H1 (cell line): ENCODE data around the gene EVI5. TPM values are rescaled to one million over a fixed set of nuclear protein-coding genes. Genes with fewer than 3 reads are reported as not detected.

Experiments used
- CTCF ChIA-PET: fragments of 300-600 bp; sonication (Branson Sonifier 250); formaldehyde crosslinking; loops from one replicate; lab custom pipeline; 2021; ENCODE audit not compliant: partially characterized antibody; lab: Charles Lee
- POLR2A ChIA-PET: fragments of 300-600 bp; sonication (Branson Sonifier 250); formaldehyde crosslinking; loops from one replicate; lab custom pipeline; 2021; ENCODE audit warnings: inconsistent platforms; ENCODE audit not compliant: partially characterized antibody; lab: Charles Lee
- DNase-seq, 2 experiments: peaks; one replicate each; pipeline versions ENCODE4 v3.0.0 to v3.0.0-alpha.2; 2010 to 2022; ENCODE audit warnings: low spot score in 2 of 2, low read depth in 1 of 2, mixed read lengths in 1 of 2
- FAIRE-seq: peaks from 2 replicates; lab custom pipeline; 2011; peaks lifted over from hg19 to GRCh38; lab: Jason Lieb, UNC
- H2AFZ ChIP-seq: 2 replicates; pipeline ENCODE4 v1.8.1; 2012; ENCODE audit warnings: low read length, inconsistent platforms
- H2AK5ac ChIP-seq: 2 replicates; pipeline ENCODE4 v1.6.1; 2013; ENCODE audit warnings: low read depth, low read length
- H2BK120ac ChIP-seq: replicated peaks from 2 replicates; pipeline ENCODE3; 2013; ENCODE audit warnings: low read depth, low read length, inconsistent platforms
- H2BK12ac ChIP-seq: 2 replicates; pipeline ENCODE4 v1.6.1; 2013; ENCODE audit warnings: low read depth, low read length
- H2BK15ac ChIP-seq: 2 replicates; pipeline ENCODE4 v1.6.1; 2013; ENCODE audit warnings: low read length
- H2BK20ac ChIP-seq: 2 replicates; pipeline ENCODE4 v1.6.1; 2013; ENCODE audit warnings: low read length
- H2BK5ac ChIP-seq: 2 replicates; pipeline ENCODE4 v1.6.1; 2013; ENCODE audit warnings: low read depth, low read length
- H3K14ac ChIP-seq: 2 replicates; pipeline ENCODE4 v1.6.1; 2013; ENCODE audit warnings: inconsistent platforms; ENCODE audit not compliant: insufficient read length
- H3K18ac ChIP-seq: 2 replicates; pipeline ENCODE4 v1.6.1; 2013; ENCODE audit warnings: low read length; ENCODE audit errors: extremely low read depth
- H3K23ac ChIP-seq: 2 replicates; pipeline ENCODE4 v1.6.1; 2013; ENCODE audit warnings: inconsistent platforms; ENCODE audit not compliant: insufficient read length
- H3K23me2 ChIP-seq: 2 replicates; pipeline ENCODE4 v1.6.1; 2013; ENCODE audit warnings: low read depth, low read length
- H3K27ac ChIP-seq: 2 replicates; pipeline ENCODE4 v1.6.1; 2011; ENCODE audit warnings: low read depth, low read length, inconsistent platforms
- H3K27me3 ChIP-seq, 4 experiments: replicated peaks in 1 of 4; 1 replicate in 1 of 4; 2 replicates in 3 of 4; pipeline versions ENCODE4 v1.6.1 to v1.8.1; 2011 to 2013; ENCODE audit warnings: low read length in 3 of 4, mild to moderate bottlenecking in 3 of 4, inconsistent platforms in 2 of 4, mixed read lengths in 2 of 4, moderate library complexity in 1 of 4; ENCODE audit not compliant: control insufficient read depth in 3 of 4, insufficient read depth in 3 of 4; ENCODE audit errors: extremely low read depth in 1 of 4
- H3K36me3 ChIP-seq, 4 experiments: 2 replicates each; pipeline versions ENCODE4 v1.6.1 to v1.8.1; 2011 to 2013; ENCODE audit warnings: mild to moderate bottlenecking in 4 of 4, low read length in 3 of 4, moderate library complexity in 2 of 4, control low read depth in 1 of 4, inconsistent platforms in 1 of 4; ENCODE audit not compliant: insufficient read depth in 4 of 4, control insufficient read depth in 2 of 4
- H3K4ac ChIP-seq: replicated peaks from 2 replicates; pipeline ENCODE3; 2013; ENCODE audit warnings: low read length, low read depth, mixed read lengths, inconsistent platforms; ENCODE audit not compliant: insufficient read length
- H3K4me1 ChIP-seq, 4 experiments: replicated peaks in 1 of 4; 1 replicate in 1 of 4; 2 replicates in 3 of 4; pipeline versions ENCODE4 v1.6.1 to v1.8.1; 2011 to 2013; ENCODE audit warnings: low read length in 3 of 4, inconsistent platforms in 2 of 4, mixed read lengths in 1 of 4; ENCODE audit not compliant: insufficient read depth in 4 of 4, control insufficient read depth in 3 of 4
- H3K4me2 ChIP-seq, 2 experiments: 2 replicates each; pipeline versions ENCODE4 v1.6.1 to v1.8.1; 2011 to 2013; ENCODE audit warnings: low read depth in 2 of 2, low read length in 2 of 2, control low read depth in 1 of 2, inconsistent platforms in 1 of 2, mild to moderate bottlenecking in 1 of 2; ENCODE audit not compliant: insufficient read depth in 1 of 2
- H3K4me3 ChIP-seq, 4 experiments: fragments of 200-600, 300-600 bp in 1 of 4; sonication (generic), shearing (Covaris generic), sonication (Bioruptor Twin) in 1 of 4; 2 replicates each; pipeline versions ENCODE4 v1.5.1 to v1.8.1; 2011 to 2016; ENCODE audit warnings: low read length in 4 of 4, low read depth in 3 of 4, control low read depth in 2 of 4, inconsistent platforms in 2 of 4, mild to moderate bottlenecking in 2 of 4, mixed read lengths in 1 of 4, moderate library complexity in 1 of 4; ENCODE audit not compliant: insufficient read depth in 2 of 4; ENCODE audit errors: extremely low read depth in 1 of 4
- H3K56ac ChIP-seq: replicated peaks from 2 replicates; pipeline ENCODE3; 2013; ENCODE audit warnings: low read depth, mild to moderate bottlenecking, mixed read lengths, low read length, inconsistent platforms; ENCODE audit not compliant: insufficient read length
- H3K79me1 ChIP-seq: 2 replicates; pipeline ENCODE4 v1.6.1; 2013; ENCODE audit warnings: low read depth, low read length, control low read depth
- H3K79me2 ChIP-seq, 2 experiments: 2 replicates each; pipeline versions ENCODE4 v1.6.1 to v1.8.1; 2012 to 2013; ENCODE audit warnings: low read length in 2 of 2, mild to moderate bottlenecking in 2 of 2, inconsistent platforms in 1 of 2; ENCODE audit not compliant: insufficient read depth in 2 of 2, control insufficient read depth in 1 of 2
- H3K9ac ChIP-seq, 4 experiments: replicated peaks in 1 of 4; 1 replicate in 1 of 4; 2 replicates in 3 of 4; pipeline versions ENCODE4 v1.6.1 to v1.8.1; 2011 to 2013; ENCODE audit warnings: low read depth in 3 of 4, low read length in 3 of 4, control low read depth in 2 of 4, mild to moderate bottlenecking in 2 of 4, moderate library complexity in 2 of 4, inconsistent platforms in 1 of 4; ENCODE audit errors: extremely low read depth in 1 of 4
- H3K9me3 ChIP-seq, 2 experiments: 2 replicates each; pipeline versions ENCODE4 v1.6.1 to v1.8.1; 2012 to 2013; ENCODE audit warnings: mild to moderate bottlenecking in 2 of 2, moderate library complexity in 2 of 2, control low read depth in 1 of 2, inconsistent platforms in 1 of 2, low read depth in 1 of 2, low read length in 1 of 2, mixed read lengths in 1 of 2; ENCODE audit not compliant: insufficient read depth in 2 of 2
- H4K20me1 ChIP-seq, 2 experiments: replicated peaks in 1 of 2; 2 replicates each; pipeline versions ENCODE3 to v1.8.1; 2011 to 2013; ENCODE audit warnings: inconsistent platforms in 2 of 2, low read length in 2 of 2, mild to moderate bottlenecking in 1 of 2; ENCODE audit not compliant: insufficient read depth in 2 of 2, control insufficient read depth in 1 of 2
- H4K5ac ChIP-seq: 2 replicates; pipeline ENCODE4 v1.6.1; 2013; ENCODE audit warnings: low read length, low read depth, mixed read lengths, inconsistent platforms; ENCODE audit not compliant: insufficient read length
- H4K8ac ChIP-seq: 2 replicates; pipeline ENCODE4 v1.8.0; 2013; ENCODE audit warnings: mild to moderate bottlenecking, moderate library complexity, low read length, inconsistent platforms; ENCODE audit not compliant: insufficient read depth; ENCODE audit errors: extremely low read depth
- H4K91ac ChIP-seq: replicated peaks from 2 replicates; pipeline ENCODE3; 2013; ENCODE audit warnings: low read length, mixed read lengths, inconsistent platforms; ENCODE audit not compliant: insufficient read length
- BRCA1 ChIP-seq: IDR thresholded peaks from 2 replicates; pipeline ENCODE4 v1.6.1; 2012; ENCODE audit warnings: low read depth, low read length, improper control_type of control experiment
- CBX8 ChIP-seq: fragments of 300-800, 300-1000 bp; sonication (generic); IDR thresholded peaks from 2 replicates; pipeline ENCODE4 v1.7.1; 2016; ENCODE audit warnings: low read depth, low read length, borderline replicate concordance
- CEBPB ChIP-seq: IDR thresholded peaks from 2 replicates; pipeline ENCODE4 v1.6.1; 2012; ENCODE audit warnings: low read depth, low read length
- CREB1 ChIP-seq: IDR thresholded peaks from 2 replicates; pipeline ENCODE4 v1.6.1; 2012; ENCODE audit warnings: inconsistent platforms
- EP300 ChIP-seq, 2 experiments: IDR thresholded peaks; 1 replicate in 1 of 2; 2 replicates in 1 of 2; pipeline ENCODE4 v1.6.1; 2011 to 2012; ENCODE audit warnings: low read depth in 2 of 2, low read length in 2 of 2, mild to moderate bottlenecking in 2 of 2, borderline replicate concordance in 1 of 2, inconsistent platforms in 1 of 2, moderate library complexity in 1 of 2
- EZH2 ChIP-seq: fragments of 200-600 bp; sonication (generic); IDR thresholded peaks from 2 replicates; pipeline ENCODE4 v1.7.1; 2012; ENCODE audit warnings: low read depth, mild to moderate bottlenecking, moderate library complexity, low read length, inconsistent platforms; ENCODE audit not compliant: severe bottlenecking
- FOSL1 ChIP-seq: IDR thresholded peaks from 2 replicates; pipeline ENCODE4 v1.6.1; 2011; ENCODE audit warnings: mild to moderate bottlenecking, low read depth, low read length, moderate library complexity; ENCODE audit not compliant: insufficient read depth
- GABPA ChIP-seq: IDR thresholded peaks from 2 replicates; pipeline ENCODE4 v1.6.1; 2011; ENCODE audit warnings: mild to moderate bottlenecking, low read length, moderate library complexity, borderline replicate concordance; ENCODE audit not compliant: insufficient read depth
- JUN ChIP-seq: IDR thresholded peaks from 2 replicates; pipeline ENCODE4 v1.6.1; 2011; ENCODE audit warnings: low read depth, mild to moderate bottlenecking, improper control_type of control experiment, low read length
- POLR2A ChIP-seq, 2 experiments: IDR thresholded peaks; 1 replicate in 1 of 2; 2 replicates in 1 of 2; pipeline ENCODE4 v1.6.1; 2011; ENCODE audit warnings: low read depth in 2 of 2, low read length in 2 of 2, mild to moderate bottlenecking in 2 of 2; ENCODE audit errors: control extremely low read depth in 1 of 2
- POLR2AphosphoS5 ChIP-seq: IDR thresholded peaks from 2 replicates; pipeline ENCODE4 v1.6.1; 2011; ENCODE audit warnings: low read depth, low read length
- RFX5 ChIP-seq: IDR thresholded peaks from 2 replicates; pipeline ENCODE4 v1.6.1; 2011; ENCODE audit warnings: low read depth, low read length, improper control_type of control experiment, borderline replicate concordance
- RNF2 ChIP-seq: fragments of 200-900, 300-1000 bp; sonication (generic); IDR thresholded peaks from 2 replicates; pipeline ENCODE4 v1.7.1; 2016; ENCODE audit warnings: borderline replicate concordance, low read depth, mild to moderate bottlenecking, antibody characterized with exemption, low read length; ENCODE audit not compliant: poor library complexity, severe bottlenecking; ENCODE audit errors: missing control alignments
- TEAD4 ChIP-seq: IDR thresholded peaks from 2 replicates; pipeline ENCODE4 v1.6.1; 2012; ENCODE audit warnings: low read depth, low read length, inconsistent platforms, mixed read lengths
- ZNF274 ChIP-seq: IDR thresholded peaks from 2 replicates; pipeline ENCODE4 v1.7.0; 2012; ENCODE audit warnings: low read length, borderline replicate concordance; ENCODE audit errors: extremely low read depth
- WGBS, 2 experiments: shearing (Covaris generic) in 1 of 2; methylation state at CpG; one replicate each; pipeline versions ENCODE4 v1.1.6 to v1.1.7; 2013 to 2015; ENCODE audit warnings: low lambda C conversion rate in 2 of 2, mixed read lengths in 2 of 2, inconsistent platforms in 1 of 2, low coverage in 1 of 2, missing lambda C conversion rate in 1 of 2; ENCODE audit not compliant: insufficient replicate concordance in 2 of 2, insufficient coverage in 1 of 2, insufficient read length in 1 of 2; ENCODE audit errors: extremely low coverage in 1 of 2, missing lambda C conversion rate in 1 of 2; 5-methylcytosine and 5-hydroxymethylcytosine counted together
- polyA plus RNA-seq, 7 experiments: library from polyadenylated mRNA; depleted of rRNA in 3 of 7; stranded (reverse) in 5 of 7; unstranded in 2 of 7; fragments of >200 nt in 5 of 7; fragments of 200-250 nt in 2 of 7; gene quantifications; 1 replicate in 5 of 7; 2 replicates in 1 of 7; 4 replicates in 1 of 7; pipeline versions ENCODE4 v1.2.1 to v1.2.3, GENCODE V29; 2011 to 2013; ENCODE audit warnings: missing spikeins in 2 of 7, mixed read lengths in 2 of 7
- total RNA-seq: library from RNA; stranded (reverse); fragmentation: NEBNext Ultra II Directional; extraction: Animal tissue kit (Norgen Biotek cat#: 25700); gene quantifications from 2 replicates; pipeline ENCODE4 v1.2.1, GENCODE V29; 2021

The EVI5 gene
- total and polyA plus RNA-seq, 2 of the 8 experiments (the other 6 are each of a cell fraction or from before 2014, with no cell fraction given), result 1.7 to 13.7 TPM

DNA sequence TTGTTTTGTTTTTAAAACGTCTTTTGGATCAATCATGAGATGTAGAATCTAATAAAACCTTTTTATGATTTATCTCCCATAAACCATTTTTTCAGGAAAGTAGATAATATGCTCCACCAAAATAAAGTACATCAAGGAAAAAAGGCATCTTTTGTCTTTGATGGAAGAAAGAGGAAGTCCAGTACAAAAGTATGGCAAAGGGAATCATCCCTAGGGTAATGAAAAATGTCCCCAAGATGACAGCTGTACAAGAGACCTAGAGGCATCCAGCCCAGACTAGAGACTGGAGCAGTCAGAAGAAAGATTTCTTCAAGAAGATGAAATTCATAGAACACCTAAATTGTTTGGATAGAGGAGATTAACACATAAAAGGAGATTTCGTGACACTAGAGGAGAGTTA is 265.9 kb downstream of the EVI5 start:
- Histone ChIP-seq H3K27me3 (no peaks in the 10 kb centered on the region), H2AK5ac (no peak overlapping the region), H3K4me2 (no peak overlapping the region), H3K23ac (no peak overlapping the region), H3K79me2 (no peaks in the 10 kb centered on the region), H3K56ac (no peak overlapping the region), H3K4me1 (no peaks in the 10 kb centered on the region), H2BK15ac (no peak overlapping the region), H4K91ac (no peak overlapping the region), H2BK20ac (no peak overlapping the region), H2BK5ac (no peak overlapping the region), H3K14ac (no peak overlapping the region), H3K4ac (no peak overlapping the region), H3K23me2 (no peaks in the 10 kb centered on the region), H2BK120ac (no peak overlapping the region), H3K9ac (no peak overlapping the region), H3K36me3 (no peaks in the 10 kb centered on the region), H4K5ac (no peak overlapping the region), H3K79me1 (no peaks in the 10 kb centered on the region), H3K27ac (no peak overlapping the region), H2AFZ (no peak overlapping the region), H3K18ac (no peak overlapping the region), H4K8ac (no peak overlapping the region), H3K4me3 (no peak overlapping the region), H4K20me1 (no peaks in the 10 kb centered on the region), H2BK12ac (no peak overlapping the region), H3K9me3 (no peaks in the 10 kb centered on the region)
- WGBS, 2 experiments, result 89% methylated on average over 2 of the region's 2 CpGs; no CpG with 5 or more reads in 1 of the 2 experiments
- ChIA-PET CTCF (interaction anchor here (0.8 kb wide), 1 partner anchor 228 kb away, joined by 3 read pairs; no protein-coding TSS in a partner anchor), POLR2A (interaction anchor here (0.6 kb wide), 1 partner anchor 253 kb away, joined by 3 read pairs; no protein-coding TSS in a partner anchor)
- FAIRE-seq, result no peak
- no peak for DNase-seq
- TF ChIP-seq RFX5, result no peak
- no peak for TF ChIP-seq EP300 (IDR thresholded peaks at IDR 0.05; ENCODE audit: borderline replicate concordance in 1 of 2, low read depth in 2 of 2, low read length in 2 of 2)
- TF ChIP-seq BRCA1, result no peak
- no peak for TF ChIP-seq TEAD4
- no peak for TF ChIP-seq CBX8
- TF ChIP-seq CREB1, result no peak
- no peak for TF ChIP-seq ZNF274
- TF ChIP-seq EZH2, result no peak
- TF ChIP-seq JUN, result no peak
- no peak for TF ChIP-seq POLR2A (IDR thresholded peaks at IDR 0.05; ENCODE audit: control extremely low read depth in 1 of 2, low read depth in 2 of 2, low read length in 2 of 2)
- no peak for TF ChIP-seq POLR2AphosphoS5
- TF ChIP-seq CEBPB, result no peak
- TF ChIP-seq FOSL1, result no peak
- TF ChIP-seq RNF2, result no peak
- TF ChIP-seq GABPA, result no peak
